Muscle layer of duodenum (tissue), 2 donors: ENCODE results near the gene MLPH.

Source experiments
- H3K27ac ChIP-seq: one replicate; pipeline ENCODE4 v1.7.0; 2013; ENCODE audit warnings: mild to moderate bottlenecking, low read length
- H3K27me3 ChIP-seq: one replicate; pipeline ENCODE4 v1.7.0; 2013; ENCODE audit warnings: low read depth, mild to moderate bottlenecking, control low read depth, low read length
- H3K36me3 ChIP-seq, 2 donors: one replicate each; pipeline ENCODE4 v1.7.0; 2013; ENCODE audit warnings: low read length in 2 of 2, control low read depth in 1 of 2, mild to moderate bottlenecking in 1 of 2; ENCODE audit not compliant: insufficient read depth in 2 of 2, control insufficient read depth in 1 of 2
- H3K4me1 ChIP-seq, 2 donors: one replicate each; pipeline ENCODE4 v1.7.0; 2013; ENCODE audit warnings: low read length in 2 of 2, mild to moderate bottlenecking in 2 of 2, control low read depth in 1 of 2, moderate library complexity in 1 of 2; ENCODE audit not compliant: insufficient read depth in 2 of 2, control insufficient read depth in 1 of 2
- H3K4me3 ChIP-seq, 2 donors: one replicate each; pipeline ENCODE4 v1.7.0; 2013; ENCODE audit warnings: low read length in 2 of 2, low read depth in 1 of 2, mild to moderate bottlenecking in 1 of 2
- H3K9me3 ChIP-seq, 2 donors: one replicate each; pipeline ENCODE4 v1.7.0; 2013; ENCODE audit warnings: low read length in 2 of 2, control low read depth in 1 of 2, mild to moderate bottlenecking in 1 of 2; ENCODE audit not compliant: control insufficient read depth in 1 of 2
- donor health status: healthy.

Gene MLPH

DNA sequence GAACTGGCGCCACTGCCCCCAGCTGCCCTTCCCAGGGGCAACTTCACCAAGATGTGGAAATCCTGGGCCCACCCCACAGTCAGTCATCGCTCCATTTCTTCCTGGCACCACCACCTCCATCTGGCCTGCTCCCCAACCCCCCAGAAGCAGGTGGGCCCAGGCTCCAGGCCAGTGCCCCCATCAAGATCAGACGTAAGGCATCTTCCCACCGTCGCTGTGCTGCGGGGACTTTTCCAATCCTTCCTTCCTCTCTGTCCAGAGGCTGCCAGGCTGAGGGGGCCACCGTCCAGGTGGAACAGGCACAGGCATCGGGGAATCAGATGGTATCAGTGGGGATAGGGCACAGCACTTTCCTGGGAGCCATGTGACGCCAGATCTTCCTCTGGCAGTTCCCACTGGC is 87.4 kb downstream of the MLPH start:
- Histone ChIP-seq H3K36me3 (no peaks in the 10 kb centered on the region), H3K27me3 (no peaks in the 10 kb centered on the region), H3K4me3 (no peak overlapping the region), H3K4me1 (peaks cover 6 to 13% of the 10 kb centered on the region in 2 donors), H3K27ac (no peak overlapping the region), H3K9me3 (no peaks in the 10 kb centered on the region)

DNA sequence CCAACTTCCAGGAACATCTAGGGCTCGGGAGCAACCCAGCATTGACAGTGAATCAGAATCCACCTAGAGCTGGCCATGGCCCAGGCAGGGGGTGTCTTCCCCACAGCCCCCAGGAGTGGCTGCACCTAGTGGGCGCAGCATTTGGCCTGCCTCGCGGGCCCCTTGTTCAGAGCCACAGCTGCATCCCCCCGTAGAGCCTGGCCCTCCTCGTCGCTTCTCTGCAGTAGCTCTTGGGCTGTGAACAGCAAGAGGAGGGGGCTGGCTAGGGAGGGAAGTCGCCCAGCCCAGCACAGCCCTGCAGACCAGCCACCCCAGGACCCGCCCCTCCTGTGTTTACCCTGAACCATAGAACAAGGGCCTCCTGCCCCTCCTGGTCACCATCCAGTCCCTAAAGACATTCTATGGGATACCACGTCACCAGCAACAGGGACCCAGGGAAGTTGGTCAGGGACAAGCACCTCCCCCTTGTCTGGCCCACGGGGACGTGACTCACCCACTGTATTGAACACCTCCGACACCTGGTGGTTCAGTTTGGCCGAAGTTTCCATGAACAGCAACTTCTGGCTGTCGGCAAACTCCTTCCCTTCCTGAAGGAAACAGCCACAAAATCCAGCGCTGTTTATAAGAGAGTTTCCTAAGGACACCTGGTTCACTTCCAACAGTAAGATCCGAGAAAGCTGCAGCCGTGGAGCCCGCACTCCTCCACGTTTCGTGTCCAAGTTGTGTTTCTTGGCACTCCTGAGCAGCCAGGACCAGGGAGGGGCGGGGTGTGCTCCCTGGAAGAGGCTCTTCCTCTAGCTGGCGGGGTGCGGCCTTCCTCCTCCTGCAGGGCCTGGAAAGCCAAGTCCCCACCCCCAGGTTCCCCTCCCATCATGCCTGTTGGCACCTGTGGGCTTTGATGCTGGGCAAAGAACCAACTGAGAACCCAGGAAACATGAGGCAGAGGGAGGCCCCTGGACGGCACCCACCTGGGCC is 88.1 kb downstream of the MLPH start:
- Histone ChIP-seq H3K4me1 (peaks cover 6 to 13% of the 10 kb centered on the region in 2 donors), H3K36me3 (no peaks in the 10 kb centered on the region), H3K9me3 (no peaks in the 10 kb centered on the region), H3K4me3 (no peak overlapping the region), H3K27me3 (no peaks in the 10 kb centered on the region), H3K27ac (no peak overlapping the region)

DNA sequence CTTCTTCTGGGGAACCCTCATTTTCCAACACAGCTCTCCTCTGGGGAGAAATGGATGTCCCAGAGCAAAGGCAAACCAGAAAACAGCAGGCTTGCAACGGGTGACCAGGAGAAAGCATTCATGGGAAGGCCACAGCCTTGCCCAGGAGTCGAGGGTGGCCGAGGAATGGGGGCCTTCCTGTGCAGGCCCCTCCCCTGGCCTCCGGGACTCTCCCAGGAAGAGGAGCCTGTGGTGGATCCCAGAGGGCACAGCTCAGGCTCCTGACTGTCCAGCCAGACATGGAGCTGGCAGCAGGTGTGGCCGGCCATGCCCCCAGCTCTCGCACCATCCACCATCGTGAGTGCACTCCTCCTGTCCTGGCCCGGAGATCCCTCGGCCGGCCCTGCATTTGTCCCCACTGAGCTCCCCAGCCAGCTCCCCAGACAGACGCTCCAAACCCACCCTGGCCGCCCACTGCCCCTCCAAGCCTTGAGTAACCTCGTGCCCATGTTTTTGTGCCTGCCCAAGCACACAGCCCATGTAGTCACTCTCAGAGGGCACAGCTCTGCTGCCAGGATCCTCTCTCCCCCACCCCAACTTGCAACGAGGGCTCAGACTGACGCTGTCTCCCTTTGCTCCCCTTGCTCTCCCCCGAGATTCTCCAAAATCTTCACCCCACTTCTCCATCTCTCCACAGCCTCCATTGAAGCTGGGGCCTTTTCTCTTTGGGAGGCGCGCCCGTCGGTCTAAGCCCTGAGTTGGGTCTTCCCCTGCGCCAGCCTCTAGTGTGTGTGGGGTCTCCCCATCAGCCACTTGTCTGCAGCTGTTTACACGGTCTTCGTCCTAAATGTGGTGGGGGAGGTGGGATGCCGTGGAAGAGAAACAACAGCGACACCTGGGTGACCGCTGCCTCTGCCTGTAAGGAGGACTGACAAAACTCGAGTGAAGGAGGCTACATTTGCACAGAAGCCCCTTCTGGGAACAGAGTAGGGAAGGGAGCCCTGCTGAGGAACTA is 89.1 kb downstream of the MLPH start:
- H3K27ac ChIP-seq, result no peak overlapping the region
- no peaks in the 10 kb centered on the region for H3K36me3 ChIP-seq
- H3K9me3 ChIP-seq, result no peaks in the 10 kb centered on the region
- no peak overlapping the region for H3K4me3 ChIP-seq
- no peaks in the 10 kb centered on the region for H3K27me3 ChIP-seq
- peaks cover 6 to 13% of the 10 kb centered on the region in 2 donors for H3K4me1 ChIP-seq

DNA sequence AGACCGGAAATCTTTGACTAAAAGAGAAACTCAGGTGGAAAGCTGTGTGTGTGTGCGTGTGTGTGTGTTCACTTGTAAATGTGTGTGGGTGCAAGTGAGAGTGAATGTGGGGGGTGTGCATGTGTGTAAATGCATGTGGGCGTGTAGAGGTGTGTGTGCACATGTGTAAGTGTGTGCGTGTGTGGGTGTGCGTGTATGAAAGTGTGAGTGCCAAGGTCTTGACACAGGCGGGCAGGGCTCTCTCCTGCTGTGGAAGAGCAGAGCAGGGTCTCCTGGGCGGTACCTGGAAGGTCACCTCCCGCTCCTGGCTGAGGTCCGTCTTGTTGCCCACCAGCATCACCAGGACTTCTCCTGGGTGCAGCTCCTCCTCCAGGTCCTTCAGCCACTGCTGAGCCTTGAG is 89.9 kb downstream of the MLPH start:
- Histone ChIP-seq H3K27ac (no peak overlapping the region), H3K36me3 (no peaks in the 10 kb centered on the region), H3K4me1 (peaks cover 7 to 16% of the 10 kb centered on the region in 2 donors), H3K4me3 (no peak overlapping the region), H3K27me3 (no peaks in the 10 kb centered on the region), H3K9me3 (no peaks in the 10 kb centered on the region)

DNA sequence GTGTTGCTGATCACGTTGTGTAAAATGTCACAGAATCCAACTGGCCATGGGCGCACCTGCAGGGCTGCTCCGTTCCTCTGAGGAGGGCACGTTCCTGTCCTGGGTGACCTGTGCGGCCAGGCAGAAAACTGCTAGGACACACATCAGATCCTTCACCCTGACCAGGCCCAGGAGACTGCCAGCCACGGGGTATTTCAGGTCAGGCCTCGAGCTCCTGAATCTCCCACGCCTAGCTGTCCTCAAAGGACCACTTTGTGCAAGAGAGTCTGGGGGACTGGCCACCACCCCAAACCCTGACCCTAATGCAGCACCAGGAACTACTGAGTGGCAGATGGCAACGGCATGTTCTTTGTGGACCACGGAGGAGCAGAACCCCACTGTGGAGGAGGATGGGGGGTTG is 90.4 kb downstream of the MLPH start:
- peaks cover 7 to 17% of the 10 kb centered on the region in 2 donors for H3K4me1 ChIP-seq
- H3K4me3 ChIP-seq, result no peak overlapping the region
- H3K9me3 ChIP-seq, result no peaks in the 10 kb centered on the region
- no peaks in the 10 kb centered on the region for H3K27me3 ChIP-seq
- H3K27ac ChIP-seq, result no peak overlapping the region
- H3K36me3 ChIP-seq, result no peaks in the 10 kb centered on the region

DNA sequence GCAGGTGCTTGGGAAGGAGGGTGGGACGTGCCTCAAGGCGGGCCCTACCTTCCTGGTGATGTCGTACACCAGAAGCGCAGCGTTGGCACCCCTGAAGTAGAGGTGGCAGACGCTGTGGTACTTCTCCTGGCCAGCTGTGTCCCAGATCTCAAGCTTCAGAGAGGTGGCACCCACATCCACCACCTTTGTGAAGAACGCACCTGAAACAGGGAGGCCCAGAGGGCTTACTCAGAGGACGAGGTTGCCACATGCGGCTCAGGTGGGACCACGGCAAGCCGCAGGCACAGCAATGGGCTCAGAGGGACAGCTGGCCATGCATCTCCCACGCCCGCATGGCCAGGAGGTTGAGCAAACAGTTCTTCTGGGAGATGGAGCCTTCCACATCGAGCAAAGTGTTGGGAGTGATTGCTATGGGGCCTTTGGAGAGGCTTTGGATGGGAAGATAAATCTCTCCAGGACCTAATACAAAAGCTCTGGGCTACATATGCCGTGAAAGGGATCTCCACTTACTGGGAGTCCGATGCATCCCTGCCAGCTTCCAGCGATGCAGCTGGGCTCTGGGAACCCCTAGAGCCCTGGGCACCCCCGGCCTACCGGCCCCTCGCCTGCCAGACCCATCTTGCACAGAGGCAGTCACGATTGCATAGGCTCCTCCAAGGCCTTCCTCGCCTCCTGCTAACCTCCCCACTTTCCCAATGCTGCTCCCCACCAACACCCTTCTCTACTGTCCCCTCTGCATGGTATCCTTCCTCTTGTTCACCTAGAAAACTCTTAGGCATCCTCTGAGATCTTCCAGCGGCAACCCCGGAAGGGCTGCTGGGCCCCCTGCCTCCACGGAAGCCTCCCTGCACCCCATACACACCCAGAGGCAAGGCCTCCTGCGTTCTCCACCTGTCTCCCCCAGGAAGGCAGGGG is 91.2 kb downstream of the MLPH start:
- Histone ChIP-seq H3K36me3 (no peaks in the 10 kb centered on the region), H3K4me1 (peaks cover 5 to 14% of the 10 kb centered on the region in 2 donors), H3K9me3 (no peaks in the 10 kb centered on the region), H3K27me3 (no peaks in the 10 kb centered on the region), H3K4me3 (no peak overlapping the region), H3K27ac (no peak overlapping the region)

DNA sequence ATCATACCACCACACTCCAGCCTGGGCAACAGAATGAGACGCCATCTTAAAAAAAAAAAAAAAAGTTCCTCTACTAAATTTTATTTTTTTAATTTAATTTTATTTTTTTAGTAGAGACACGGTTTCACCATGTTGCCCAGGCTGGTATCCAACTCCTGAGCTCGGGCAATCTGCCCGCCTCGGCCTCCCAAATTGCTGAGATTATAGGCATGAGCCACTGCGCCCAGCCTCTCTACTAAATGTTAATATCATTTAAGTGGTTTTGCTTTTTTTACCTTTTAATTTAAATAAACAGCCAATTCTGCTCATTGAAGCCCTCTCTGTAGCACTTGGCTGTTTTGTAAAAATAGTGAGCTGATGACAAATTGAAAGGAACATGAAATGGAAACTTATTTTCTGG is 94.3 kb downstream of the MLPH start:
- Histone ChIP-seq H3K36me3 (no peaks in the 10 kb centered on the region), H3K27ac (no peak overlapping the region), H3K27me3 (no peaks in the 10 kb centered on the region), H3K4me1 (peaks cover 5 to 9% of the 10 kb centered on the region in 2 donors), H3K9me3 (no peaks in the 10 kb centered on the region), H3K4me3 (no peak overlapping the region)

DNA sequence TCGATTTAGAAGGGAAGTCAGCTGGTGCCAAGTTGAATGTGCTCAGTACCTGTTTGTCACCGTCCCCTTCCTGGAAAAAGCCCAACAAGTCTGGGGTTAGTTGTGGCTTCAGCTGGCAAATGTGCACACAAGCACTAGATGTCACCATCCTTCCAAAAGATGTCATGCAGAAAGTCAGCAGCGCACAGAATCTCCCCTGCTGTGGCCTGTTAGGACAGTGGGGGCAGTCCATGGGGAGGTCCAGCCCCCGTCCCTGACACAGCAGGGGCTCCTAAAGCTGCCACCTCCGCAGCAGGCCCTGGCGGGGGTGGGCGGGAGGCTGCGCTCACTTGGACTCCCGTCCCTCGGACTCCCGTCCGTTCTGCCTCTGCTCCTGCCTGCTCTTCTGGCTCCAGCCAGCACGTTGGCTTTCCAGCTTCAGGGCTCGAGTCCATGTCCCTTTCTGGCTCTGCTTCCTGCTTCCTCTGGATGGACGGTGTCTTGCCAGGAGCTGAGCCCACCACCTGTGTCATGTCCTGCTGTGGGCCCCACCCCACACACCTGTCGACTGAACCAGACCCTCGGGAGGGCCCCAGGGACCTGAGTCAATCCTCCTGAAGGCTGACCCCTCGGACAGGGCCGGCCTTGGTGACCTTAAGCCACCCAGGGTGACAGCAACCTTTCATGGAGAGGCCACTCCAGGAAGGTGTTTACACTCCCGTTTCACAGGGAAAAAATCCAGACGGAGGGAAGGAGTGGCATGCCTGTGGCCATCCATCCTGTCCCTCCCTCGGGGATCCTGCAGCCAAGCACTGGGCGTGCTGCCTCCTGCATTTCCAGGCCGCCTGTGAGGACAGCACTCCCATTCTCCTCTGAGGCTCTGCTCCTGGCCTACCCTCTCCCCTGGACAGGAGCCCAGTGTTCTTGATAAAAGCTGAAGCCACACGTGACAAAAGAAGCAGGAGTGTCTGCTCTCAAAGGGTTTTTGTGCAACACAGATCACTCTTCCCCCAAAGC is 95.0 kb downstream of the MLPH start:
- peaks cover 5 to 9% of the 10 kb centered on the region in 2 donors for H3K4me1 ChIP-seq
- H3K27me3 ChIP-seq, result no peaks in the 10 kb centered on the region
- H3K36me3 ChIP-seq, result no peaks in the 10 kb centered on the region
- H3K4me3 ChIP-seq, result peak overlapping the region in 1 of 2 donors; percentile 42
- no peaks in the 10 kb centered on the region for H3K9me3 ChIP-seq
- H3K27ac ChIP-seq, result no peak overlapping the region

DNA sequence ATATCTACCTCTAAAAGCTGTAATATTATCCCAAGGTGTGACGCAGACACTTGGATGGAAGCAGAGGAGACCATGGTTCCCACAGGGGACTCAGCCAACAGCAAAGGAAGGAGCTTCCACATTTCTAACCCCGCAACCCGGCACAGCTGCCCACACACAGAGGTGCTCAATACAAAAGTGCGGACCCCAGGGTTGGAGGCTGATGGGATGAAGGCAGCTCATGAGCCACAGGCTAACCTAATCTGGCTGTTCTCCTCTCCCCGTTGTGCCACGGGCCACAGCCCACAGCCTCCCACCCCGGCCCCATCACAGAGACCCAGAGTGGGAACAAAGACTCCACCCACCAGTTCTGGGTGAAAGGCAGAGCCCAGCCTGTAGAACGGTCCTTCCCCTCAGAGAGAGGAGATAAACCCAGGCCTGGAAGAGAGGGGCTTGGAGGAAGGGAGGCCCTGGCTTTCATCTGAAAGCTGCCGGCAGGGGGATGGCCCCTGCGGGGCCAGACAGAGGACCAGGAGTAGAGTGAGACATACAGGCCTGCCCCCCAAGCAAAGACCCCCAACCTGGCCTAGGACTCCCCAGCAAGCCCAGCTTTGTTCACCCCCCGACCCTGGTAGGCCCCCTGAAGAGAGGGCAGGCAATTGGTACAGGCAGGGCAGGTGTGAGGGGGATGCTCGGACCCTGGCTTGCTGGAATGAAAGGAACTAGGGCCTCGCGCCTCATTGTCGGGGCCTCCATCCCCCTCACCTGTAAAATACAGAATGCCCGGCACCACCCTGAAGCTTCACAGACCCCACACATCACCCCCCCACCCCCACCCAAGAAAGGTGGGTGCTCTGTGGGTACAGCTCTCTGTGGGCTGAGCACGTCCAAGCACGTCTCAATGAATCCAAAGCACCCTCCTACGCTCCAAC is 96.6 kb downstream of the MLPH start:
- Histone ChIP-seq H3K36me3 (no peaks in the 10 kb centered on the region), H3K27ac (no peak overlapping the region), H3K9me3 (no peaks in the 10 kb centered on the region), H3K4me1 (peaks cover 5 to 9% of the 10 kb centered on the region in 2 donors), H3K27me3 (no peaks in the 10 kb centered on the region), H3K4me3 (no peak overlapping the region)
